Natural killer cell treated with Interleukin-12 subunit alpha and Interleukin-12 subunit beta and Interleukin-15 and Interleukin-18, amount 100 ng/mL, for 72 hours (primary cell): ENCODE data around the gene VWF. TPM values are rescaled to one million over a fixed set of nuclear protein-coding genes. Genes with fewer than 3 reads are reported as not detected.
A peak's percentile ranks its signal among the peaks of the same experiment; 100 is the strongest.

Source experiments
- ATAC-seq, 2 donors: fragments of 150-1000 bp; cut with Tn5 transposase in 1 of 2; sonication (Bioruptor Pico), chemical (Tn5 transposase) in 1 of 2; 2 replicates each; pipeline ENCODE4 v1.10.0; 2021
- DNase-seq: peaks from one replicate; pipeline ENCODE4 v3.0.0; 2022; ENCODE audit warnings: low spot score
- H3K27ac Mint-ChIP-seq, 2 donors: 1 replicate in 1 of 2; 2 replicates in 1 of 2; pipeline ENCODE4 v1.8.0; 2022; ENCODE audit warnings: mixed read lengths in 2 of 2, mild to moderate bottlenecking in 1 of 2, moderate library complexity in 1 of 2
- H3K27me3 Mint-ChIP-seq, 2 donors: 1 replicate in 1 of 2; 2 replicates in 1 of 2; pipeline ENCODE4 v1.8.0; 2022; ENCODE audit warnings: mixed read lengths in 2 of 2
- H3K36me3 Mint-ChIP-seq: one replicate; pipeline ENCODE4 v1.8.0; 2022; ENCODE audit warnings: mixed read lengths
- H3K4me1 Mint-ChIP-seq, 2 donors: 1 replicate in 1 of 2; 2 replicates in 1 of 2; pipeline ENCODE4 v1.8.0; 2022; ENCODE audit warnings: low read depth in 2 of 2, mixed read lengths in 2 of 2, mild to moderate bottlenecking in 1 of 2
- H3K4me3 Mint-ChIP-seq: one replicate; pipeline ENCODE4 v1.8.0; 2022; ENCODE audit warnings: mixed read lengths
- H3K9me3 Mint-ChIP-seq: 2 replicates; pipeline ENCODE4 v1.8.0; 2022; ENCODE audit warnings: mixed read lengths
- total RNA-seq, 2 donors: library from RNA; stranded (reverse); gene quantifications; one replicate each; pipeline ENCODE4 v1.2.3, GENCODE V29; 2022

The VWF gene
- total RNA-seq, 2 donors from 2014 or later: not detected

DNA sequence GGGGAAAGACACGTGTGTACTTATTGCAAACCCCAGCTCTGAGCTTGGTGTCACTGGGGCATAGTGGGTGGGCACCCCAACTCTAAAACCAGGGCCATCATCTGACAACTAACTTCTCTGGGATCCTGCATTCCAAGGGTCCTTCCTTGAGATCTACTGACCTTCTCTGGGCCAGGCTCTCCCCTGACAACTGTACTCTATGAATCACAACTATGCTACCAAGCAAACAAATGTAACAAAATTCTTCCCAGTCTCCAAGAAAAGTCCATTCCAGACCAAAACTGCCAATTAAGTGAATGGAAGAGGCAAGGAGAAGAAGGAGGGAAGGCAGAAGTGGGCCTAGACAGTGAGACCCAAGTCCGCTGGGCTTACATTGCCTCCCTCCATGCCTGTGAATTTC is 38.2 kb downstream of the VWF start:
- peaks cover 6 to 14% of the 10 kb centered on the region in 2 donors for H3K27me3 Mint-ChIP-seq
- no peaks in the 10 kb centered on the region for H3K36me3 Mint-ChIP-seq
- no peak overlapping the region for H3K4me3 Mint-ChIP-seq
- no peak for DNase-seq
- no peaks in the 10 kb centered on the region for H3K9me3 Mint-ChIP-seq
- no peak overlapping the region for H3K27ac Mint-ChIP-seq
- ATAC-seq: no peak
- peaks cover 6% of the 10 kb centered on the region in 2 donors for H3K4me1 Mint-ChIP-seq

DNA sequence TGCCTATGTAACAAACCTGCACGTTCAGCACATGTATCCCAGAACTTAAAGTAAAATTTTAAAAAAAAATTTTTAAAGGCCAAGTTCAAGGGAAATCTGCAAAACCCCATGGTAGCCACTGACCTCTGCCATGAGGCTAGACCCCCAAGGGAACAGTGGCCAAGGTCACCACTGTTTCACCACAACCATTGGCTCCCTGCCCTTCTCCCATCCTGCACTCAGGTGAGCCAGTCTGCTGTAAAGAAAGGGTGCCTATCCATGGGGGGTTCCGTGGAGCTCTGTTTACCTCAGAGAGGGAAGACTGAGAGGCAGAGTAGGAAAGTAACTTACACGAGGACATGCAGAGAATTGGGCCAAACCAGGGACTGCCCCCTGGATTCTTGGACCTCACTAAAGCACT is 38.6 kb downstream of the VWF start:
- no peaks in the 10 kb centered on the region for H3K36me3 Mint-ChIP-seq
- ATAC-seq: no peak
- H3K4me3 Mint-ChIP-seq: no peak overlapping the region
- peaks cover 4 to 5% of the 10 kb centered on the region in 2 donors for H3K4me1 Mint-ChIP-seq
- no peak for DNase-seq
- H3K27me3 Mint-ChIP-seq: peaks cover 9 to 14% of the 10 kb centered on the region in 2 donors
- H3K27ac Mint-ChIP-seq: no peak overlapping the region
- no peaks in the 10 kb centered on the region for H3K9me3 Mint-ChIP-seq

DNA sequence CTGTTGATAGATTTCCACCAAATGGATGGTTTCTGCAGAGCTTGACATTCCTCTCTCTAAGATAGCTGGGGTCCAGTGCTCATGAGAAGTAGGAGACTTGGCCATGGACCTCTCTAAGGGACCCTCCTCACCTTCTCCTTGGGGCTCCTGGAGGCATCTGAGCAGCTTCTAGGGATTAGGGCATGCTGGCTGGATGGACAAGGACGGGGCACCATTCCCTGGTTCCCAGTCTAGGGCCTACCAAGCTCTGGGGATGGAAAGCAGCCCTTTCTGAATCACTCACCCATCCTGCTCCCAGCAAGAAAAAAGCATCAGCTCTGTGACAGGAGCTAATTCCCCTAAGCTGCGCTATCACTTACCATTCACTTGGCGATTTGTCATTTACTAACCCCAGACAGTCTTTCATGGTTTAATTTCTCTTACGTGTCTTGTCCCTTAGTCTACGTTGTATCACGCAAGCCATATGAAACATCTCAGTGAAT is 39.5 kb downstream of the VWF start:
- peaks cover 7 to 9% of the 10 kb centered on the region in 2 donors for H3K27me3 Mint-ChIP-seq
- no peak overlapping the region for H3K27ac Mint-ChIP-seq
- DNase-seq: no peak
- H3K4me1 Mint-ChIP-seq: no peaks in the 10 kb centered on the region
- H3K4me3 Mint-ChIP-seq: no peak overlapping the region
- no peaks in the 10 kb centered on the region for H3K9me3 Mint-ChIP-seq
- ATAC-seq: no peak
- H3K36me3 Mint-ChIP-seq: no peaks in the 10 kb centered on the region

DNA sequence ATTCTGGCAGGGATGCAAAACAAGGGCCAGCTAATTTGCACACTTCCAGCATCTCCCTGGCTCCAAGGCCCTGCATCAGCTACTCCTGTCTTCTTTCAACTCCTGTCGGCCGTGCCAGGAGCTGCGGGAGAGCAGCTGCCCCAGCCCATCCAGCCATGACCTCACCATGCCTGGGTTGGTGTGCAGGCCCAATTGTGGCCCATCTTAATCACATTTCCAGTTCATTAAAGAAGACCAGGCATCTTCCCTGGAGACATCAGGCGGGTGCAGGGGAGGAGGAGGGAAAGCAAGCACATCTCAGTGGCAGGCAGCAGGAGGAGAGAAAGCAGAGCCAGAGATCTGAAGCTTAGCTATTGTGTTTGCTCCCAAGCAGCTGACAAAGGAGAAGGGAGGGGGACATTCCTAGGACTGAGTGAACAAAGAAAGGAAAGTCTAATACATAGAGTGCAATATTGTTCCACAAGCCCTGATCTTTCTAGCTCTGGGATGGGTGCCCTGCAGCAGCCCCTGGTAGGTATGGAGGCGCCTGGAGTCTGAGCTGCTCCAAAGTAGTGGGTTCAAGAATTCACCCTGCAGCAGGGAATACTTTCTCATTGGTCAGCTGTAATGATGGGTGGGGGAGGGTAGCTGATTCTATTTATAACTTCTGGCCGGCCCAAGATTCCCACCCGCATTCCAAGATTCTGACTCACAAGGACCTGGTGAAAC is 40.1 kb downstream of the VWF start:
- Mint-ChIP-seq H3K9me3 (no peaks in the 10 kb centered on the region), H3K36me3 (no peaks in the 10 kb centered on the region), H3K4me3 (no peak overlapping the region), H3K27ac (no peak overlapping the region), H3K27me3 (peaks cover 7 to 9% of the 10 kb centered on the region in 2 donors), H3K4me1 (no peaks in the 10 kb centered on the region)
- no peak for DNase-seq
- no peak for ATAC-seq

DNA sequence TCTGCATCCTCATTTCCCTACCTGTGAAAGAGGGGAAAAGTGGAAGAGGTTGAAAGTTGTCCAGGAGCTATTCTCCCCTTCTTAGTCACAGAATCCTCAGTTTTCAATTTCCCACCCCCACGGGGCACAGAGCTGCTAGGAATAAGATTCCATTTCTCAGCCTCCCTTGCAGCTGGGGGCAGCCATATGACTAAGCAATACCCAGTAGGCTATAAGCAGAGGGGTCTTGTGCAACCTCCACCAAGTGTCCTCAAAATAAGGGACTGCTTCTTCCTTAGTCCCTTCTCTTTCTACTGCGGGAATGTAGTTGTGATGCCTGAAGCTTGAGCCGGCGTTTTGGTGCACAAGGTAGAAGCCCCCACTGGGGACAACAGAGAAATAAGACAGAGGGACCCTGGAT is 40.9 kb downstream of the VWF start:
- ATAC-seq (no peak), DNase-seq (no peak)
- H3K4me1 Mint-ChIP-seq: no peaks in the 10 kb centered on the region
- H3K9me3 Mint-ChIP-seq: no peaks in the 10 kb centered on the region
- H3K27me3 Mint-ChIP-seq: peaks cover 7 to 9% of the 10 kb centered on the region in 2 donors
- H3K27ac Mint-ChIP-seq: no peak overlapping the region
- no peaks in the 10 kb centered on the region for H3K36me3 Mint-ChIP-seq
- no peak overlapping the region for H3K4me3 Mint-ChIP-seq

DNA sequence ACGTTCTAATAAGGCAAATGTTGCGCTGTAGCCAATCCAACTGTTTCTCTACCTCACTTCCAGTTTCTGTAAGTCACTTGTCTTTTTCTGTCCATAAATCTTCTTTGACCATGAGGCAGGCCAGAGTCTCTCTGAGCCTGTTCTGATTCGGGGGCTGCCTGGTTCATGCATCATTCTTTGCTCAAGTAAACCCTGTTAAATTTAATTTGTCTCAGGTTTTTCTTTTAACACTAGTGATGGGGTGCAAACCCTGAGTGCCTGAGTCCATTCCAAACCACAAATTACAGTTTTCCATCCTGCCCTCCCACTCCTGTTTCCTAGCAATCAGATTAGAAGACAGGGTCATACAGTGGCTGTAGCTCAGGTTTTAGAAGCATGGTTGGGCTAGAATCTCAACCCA is 41.9 kb downstream of the VWF start:
- Mint-ChIP-seq H3K36me3 (no peaks in the 10 kb centered on the region), H3K27ac (no peak overlapping the region), H3K27me3 (peaks cover 7 to 11% of the 10 kb centered on the region in 2 donors), H3K4me1 (no peaks in the 10 kb centered on the region), H3K4me3 (no peak overlapping the region), H3K9me3 (no peaks in the 10 kb centered on the region)
- DNase-seq (no peak), ATAC-seq (no peak)

DNA sequence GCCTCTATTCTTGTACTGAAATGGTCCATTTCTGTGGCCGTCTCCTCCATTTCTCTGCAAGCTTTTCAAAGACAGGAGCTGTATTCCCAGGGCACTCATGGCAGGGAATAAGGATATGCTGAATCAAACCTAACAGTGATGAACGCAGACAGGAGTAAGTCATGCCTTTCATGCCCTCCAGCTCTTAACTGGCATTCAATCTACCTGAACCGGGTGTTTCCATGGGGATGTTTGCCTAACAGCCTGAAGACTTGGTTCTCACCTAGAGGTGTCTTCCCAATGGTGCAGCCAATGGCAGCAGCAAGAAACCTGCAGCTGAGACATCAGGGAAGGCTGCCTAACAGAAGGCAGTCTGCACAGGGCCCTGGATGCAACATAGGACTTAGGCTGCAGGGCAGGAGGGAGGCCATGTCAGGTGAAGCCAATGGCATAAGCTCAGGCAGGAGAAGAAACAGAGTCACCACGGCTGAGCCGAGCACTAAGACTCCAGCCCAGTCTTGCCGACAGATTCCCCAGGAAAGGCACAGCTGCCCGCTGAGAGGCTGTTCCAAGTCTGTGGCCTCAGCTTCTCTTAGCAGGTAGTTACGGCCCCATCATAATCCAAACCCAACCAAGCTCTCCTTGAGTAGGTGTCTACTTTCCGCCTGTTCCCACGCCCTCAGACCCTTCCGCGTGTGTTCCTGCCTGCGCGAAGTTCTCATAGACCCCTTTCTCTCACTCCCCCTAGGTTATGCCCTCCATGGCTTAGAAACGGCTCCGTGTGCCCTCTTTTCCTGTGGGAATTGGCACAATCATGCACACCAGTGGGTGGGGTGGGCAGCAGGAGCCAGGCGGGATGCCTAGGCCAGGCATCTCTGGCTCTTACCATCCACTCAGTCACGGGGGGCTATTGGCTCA is 44.1 kb downstream of the VWF start:
- Mint-ChIP-seq H3K36me3 (no peaks in the 10 kb centered on the region), H3K9me3 (no peaks in the 10 kb centered on the region), H3K4me3 (no peak overlapping the region), H3K4me1 (peaks cover 10 to 11% of the 10 kb centered on the region in 2 donors), H3K27me3 (peaks cover 7 to 12% of the 10 kb centered on the region in 2 donors), H3K27ac (no peak overlapping the region)
- DNase-seq: no peak
- ATAC-seq: no peak

DNA sequence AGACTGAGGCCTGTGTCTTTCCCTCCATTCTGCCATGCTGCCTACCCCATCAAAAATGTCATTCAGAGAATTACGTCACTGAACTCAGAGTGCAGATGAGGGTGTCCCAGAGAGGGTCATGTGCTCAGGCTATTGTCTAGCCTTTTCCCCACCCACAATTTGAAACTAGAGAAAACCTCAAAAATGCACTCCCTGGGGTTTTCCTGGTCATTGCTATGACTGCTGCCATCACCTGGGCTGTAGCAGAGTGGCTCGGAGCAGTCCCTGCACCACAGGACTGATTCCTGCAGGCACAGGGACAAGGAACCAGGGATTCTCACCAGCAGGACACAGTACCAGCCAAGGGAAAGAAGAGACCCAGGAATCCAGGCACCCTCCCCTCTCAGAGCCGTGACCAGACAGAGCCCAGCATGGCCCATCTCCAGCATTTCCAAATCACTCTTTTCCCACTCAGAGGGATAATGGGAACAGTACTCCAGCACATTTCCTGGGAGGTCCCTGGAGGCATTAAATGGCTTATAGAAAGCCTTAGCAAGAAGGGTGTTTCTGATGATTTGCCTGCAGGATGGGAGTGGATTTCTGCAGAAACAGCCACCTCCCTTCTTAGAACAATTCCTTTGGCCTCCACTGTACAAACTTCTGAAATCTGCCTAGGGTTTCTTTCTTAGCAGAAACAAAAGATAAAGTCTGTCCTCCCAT is 45.9 kb downstream of the VWF start:
- Mint-ChIP-seq H3K4me3 (no peak overlapping the region), H3K27ac (no peak overlapping the region), H3K9me3 (no peaks in the 10 kb centered on the region), H3K4me1 (peaks cover 25 to 26% of the 10 kb centered on the region in 2 donors), H3K36me3 (no peaks in the 10 kb centered on the region), H3K27me3 (peaks cover 17 to 19% of the 10 kb centered on the region in 2 donors)
- DNase-seq (no peak), ATAC-seq (no peak)

DNA sequence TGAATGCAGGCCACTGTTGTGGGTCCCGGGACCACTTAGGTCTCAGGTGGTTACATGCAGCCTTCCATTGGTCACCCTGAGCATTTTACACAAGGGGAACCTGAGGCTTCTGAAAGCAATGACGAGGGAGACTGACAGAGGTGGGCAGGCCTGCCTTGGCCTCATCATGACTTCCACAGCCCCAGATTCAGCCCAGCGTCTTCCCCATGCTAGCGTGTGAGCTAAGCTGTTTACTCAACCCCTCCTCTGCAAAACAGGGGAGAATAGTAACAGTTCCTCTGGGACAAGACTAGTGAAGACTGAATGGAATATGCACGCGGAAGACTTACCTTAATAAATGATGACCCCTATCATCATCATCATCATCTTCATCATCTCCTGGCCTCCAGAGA is 46.8 kb downstream of the VWF start:
- Mint-ChIP-seq H3K27ac (no peak overlapping the region), H3K36me3 (no peaks in the 10 kb centered on the region), H3K4me3 (no peak overlapping the region), H3K4me1 (peaks cover 25 to 26% of the 10 kb centered on the region in 2 donors), H3K27me3 (peaks cover 19 to 20% of the 10 kb centered on the region in 2 donors), H3K9me3 (no peaks in the 10 kb centered on the region)
- ATAC-seq (no peak), DNase-seq (no peak)

DNA sequence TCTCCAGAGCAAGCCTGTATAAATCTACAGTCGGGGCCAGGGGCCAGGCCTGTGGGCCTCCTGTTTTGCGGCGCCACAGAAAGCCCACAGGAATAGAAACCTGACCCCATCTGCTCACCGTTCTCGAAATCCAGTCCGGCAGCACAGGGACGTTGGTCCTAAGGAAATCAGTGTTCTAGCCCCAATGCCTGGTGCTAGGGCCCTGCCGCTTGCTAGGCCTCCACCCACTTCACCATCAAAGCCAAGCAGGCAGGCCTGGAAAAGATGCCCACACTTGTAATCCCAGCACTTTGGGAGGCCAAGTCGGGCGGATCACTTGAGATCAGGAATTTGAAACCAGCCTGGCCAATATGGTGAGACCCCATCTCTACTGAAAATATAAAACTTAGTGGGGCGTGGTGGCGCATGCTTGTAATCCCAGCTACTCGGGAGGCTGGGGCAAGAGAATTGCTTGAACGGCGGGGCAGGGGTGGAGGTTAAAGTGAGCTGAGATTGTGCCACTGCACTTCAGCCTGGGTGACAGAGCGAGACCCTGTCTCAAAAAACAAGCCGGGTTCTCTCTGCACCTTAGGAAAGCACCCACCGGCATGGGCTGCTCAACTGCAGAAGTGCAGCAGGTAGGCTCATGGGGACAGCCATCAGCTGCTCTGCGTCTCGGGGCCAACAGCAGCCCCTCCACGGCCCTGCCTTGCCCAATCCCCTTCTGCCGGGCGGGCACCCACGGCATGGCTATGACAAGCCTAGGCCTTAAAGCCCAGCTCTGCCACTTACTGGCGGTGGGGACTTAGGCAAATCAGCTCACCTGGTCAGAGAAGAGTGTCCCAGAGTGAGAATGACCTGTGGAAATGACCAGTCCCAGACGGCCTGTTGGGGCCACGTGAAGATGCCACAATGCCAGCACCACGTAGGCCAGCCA is 47.4 kb downstream of the VWF start:
- Mint-ChIP-seq H3K27me3 (peaks cover 24 to 25% of the 10 kb centered on the region in 2 donors), H3K9me3 (no peaks in the 10 kb centered on the region), H3K27ac (no peak overlapping the region), H3K4me3 (no peak overlapping the region), H3K36me3 (no peaks in the 10 kb centered on the region), H3K4me1 (peaks cover 25 to 26% of the 10 kb centered on the region in 2 donors)
- DNase-seq (no peak), ATAC-seq (no peak)

DNA sequence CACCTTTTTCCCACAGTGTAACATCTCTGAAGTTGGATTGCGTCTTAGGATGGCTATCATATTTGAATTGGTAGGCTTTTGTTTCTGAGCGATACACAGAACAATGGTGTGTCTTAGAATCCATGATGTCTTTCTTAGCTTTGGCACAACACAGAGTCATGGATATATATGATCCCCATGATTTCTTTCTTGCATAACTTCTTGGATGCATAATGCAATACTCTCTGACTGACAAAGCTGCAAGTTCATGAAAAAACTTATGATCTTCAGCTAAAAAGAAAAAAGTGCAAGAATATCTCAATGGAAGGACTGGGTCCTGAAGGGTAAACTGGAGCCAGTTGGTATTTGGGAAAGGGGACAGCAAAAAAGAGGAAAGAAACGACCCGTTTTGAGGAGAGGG is 48.1 kb downstream of the VWF start:
- Mint-ChIP-seq H3K4me3 (peak overlapping the region; percentile 53), H3K4me1 (peaks cover 25 to 26% of the 10 kb centered on the region in 2 donors), H3K27ac (no peak overlapping the region), H3K27me3 (peaks cover 27 to 28% of the 10 kb centered on the region in 2 donors), H3K9me3 (no peaks in the 10 kb centered on the region), H3K36me3 (no peaks in the 10 kb centered on the region)
- ATAC-seq (no peak), DNase-seq (no peak)

DNA sequence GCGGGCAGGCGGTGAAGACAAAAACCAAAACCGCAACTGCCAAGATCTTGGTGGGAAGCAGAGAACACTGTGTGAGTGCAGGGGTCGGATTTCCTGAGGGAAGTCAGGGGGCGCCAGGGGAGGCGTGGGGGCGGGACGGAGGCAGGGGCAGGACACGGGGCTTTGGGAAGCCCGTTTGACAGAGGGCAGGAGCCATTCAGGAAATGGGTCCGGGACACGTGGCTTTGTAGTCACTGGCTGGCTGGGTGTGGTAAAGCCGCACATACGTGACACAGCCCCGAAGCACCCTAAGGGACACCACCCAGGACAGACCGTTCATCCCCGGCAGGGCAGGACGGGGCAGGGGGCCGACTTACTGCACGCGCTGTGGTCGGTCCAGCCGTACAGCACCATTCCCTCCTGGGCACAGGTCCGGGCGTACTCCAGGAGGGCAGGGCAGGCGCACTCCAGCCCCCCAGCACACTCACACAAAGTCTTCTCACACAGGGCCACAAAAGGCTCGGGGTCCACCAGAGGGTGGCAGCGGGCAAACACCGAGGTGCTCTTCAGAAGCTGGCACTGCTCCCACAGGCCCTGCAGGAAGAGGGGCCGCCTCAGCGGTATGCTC is 49.4 kb downstream of the VWF start:
- Mint-ChIP-seq H3K9me3 (no peaks in the 10 kb centered on the region), H3K27ac (peak overlapping the region; percentile 12 to 29), H3K4me1 (peaks cover 25 to 26% of the 10 kb centered on the region in 2 donors), H3K4me3 (peak overlapping the region; percentile 90), H3K27me3 (peaks cover 28 to 34% of the 10 kb centered on the region in 2 donors), H3K36me3 (no peaks in the 10 kb centered on the region)
- DNase-seq: peak; percentile 78
- ATAC-seq: peak; percentile 91
